GM21528 (cell line): ENCODE data around the gene CD164.
"Not testable (repeated sequence)": the region's sequence is repeated elsewhere in the genome, so short reads cannot be mapped to it uniquely, and the experiment has no call there.

ENCODE experiments used
- ATAC-seq: cut with Tn5 transposase; IDR thresholded peaks from one replicate; pipeline ENCODE4 v1.9.1; 2021; ENCODE audit warnings: mild to moderate bottlenecking, moderate library complexity; ENCODE audit not compliant: unreplicated experiment, low FRiP score

The CD164 gene

GRCh38 chr6:109377717-109378116 is 4.5 kb downstream of the CD164 start:
- ATAC-seq = no peak

GRCh38 chr6:109374326-109374892 is 7.9 kb downstream of the CD164 start:
- ATAC-seq = no peak

GRCh38 chr6:109373762-109374161 is 8.5 kb downstream of the CD164 start:
- ATAC-seq = peak; percentile 94

- ATAC-seq = peak; percentile 11
These were observed 8.9 kb downstream of the CD164 start for GRCh38 chr6:109373331-109373730.

GRCh38 chr6:109372130-109372529 is 10.1 kb downstream of the CD164 start:
- no peak for ATAC-seq

- ATAC-seq = no peak
These were observed 11.5 kb downstream of the CD164 start for GRCh38 chr6:109370792-109371191.

- no peak for ATAC-seq
These were observed 11.9 kb downstream of the CD164 start for GRCh38 chr6:109370336-109370735.

GRCh38 chr6:109369728-109370127 is 12.5 kb downstream of the CD164 start:
- ATAC-seq = no peak

GRCh38 chr6:109364382-109365078 is 17.7 kb downstream of the CD164 start:
- ATAC-seq = not testable (repeated sequence)

- no peak for ATAC-seq
These were observed 18.5 kb downstream of the CD164 start for GRCh38 chr6:109363753-109364152.

- ATAC-seq = no peak
These were observed 20.0 kb downstream of the CD164 start for GRCh38 chr6:109362102-109362884.

GRCh38 chr6:109360791-109361190 is 21.5 kb downstream of the CD164 start:
- ATAC-seq = no peak

- no peak for ATAC-seq
These were observed 22.0 kb downstream of the CD164 start for GRCh38 chr6:109360281-109360680.

GRCh38 chr6:109359248-109359647 is 23.0 kb downstream of the CD164 start:
- no peak for ATAC-seq

- ATAC-seq = no peak
These were observed 24.1 kb downstream of the CD164 start for GRCh38 chr6:109358204-109358603.

- no peak for ATAC-seq
These were observed 26.0 kb downstream of the CD164 start for GRCh38 chr6:109356237-109356636.

GRCh38 chr6:109351231-109352130 is 30.8 kb downstream of the CD164 start:
- ATAC-seq = no peak

GRCh38 chr6:109349419-109349987 is 32.8 kb downstream of the CD164 start:
- ATAC-seq = no peak

GRCh38 chr6:109348226-109348625 is 34.0 kb downstream of the CD164 start:
- no peak for ATAC-seq

GRCh38 chr6:109347779-109348178 is 34.5 kb downstream of the CD164 start:
- no peak for ATAC-seq
